SK-N-MC (cell line): ENCODE results near the gene DENND2D.

ENCODE experiments used
- EZH2 ChIP-seq: fragments of 200-600 bp; sonication (generic); IDR thresholded peaks from one replicate; pipeline ENCODE4 v1.6.1; 2017; ENCODE audit warnings: antibody characterized with exemption
- FOXP2 ChIP-seq: optimal IDR thresholded peaks from 2 replicates; pipeline ENCODE3; 2011; ENCODE audit warnings: mild to moderate bottlenecking, moderate library complexity; ENCODE audit not compliant: insufficient read depth; ENCODE audit errors: extremely low read length, control extremely low read depth
- POLR2AphosphoS5 ChIP-seq: IDR thresholded peaks from 2 replicates; pipeline ENCODE4 v1.6.1; 2012; ENCODE audit warnings: mild to moderate bottlenecking, low read depth, low read length, borderline replicate concordance

GRCh38 chr1:111191496-111191895 is 8.9 kb downstream of the DENND2D start:
- TF ChIP-seq EZH2 (no peak), POLR2AphosphoS5 (no peak), FOXP2 (no peak)
